ENCODE data around the gene DRAXIN.

Gene DRAXIN

DNA sequence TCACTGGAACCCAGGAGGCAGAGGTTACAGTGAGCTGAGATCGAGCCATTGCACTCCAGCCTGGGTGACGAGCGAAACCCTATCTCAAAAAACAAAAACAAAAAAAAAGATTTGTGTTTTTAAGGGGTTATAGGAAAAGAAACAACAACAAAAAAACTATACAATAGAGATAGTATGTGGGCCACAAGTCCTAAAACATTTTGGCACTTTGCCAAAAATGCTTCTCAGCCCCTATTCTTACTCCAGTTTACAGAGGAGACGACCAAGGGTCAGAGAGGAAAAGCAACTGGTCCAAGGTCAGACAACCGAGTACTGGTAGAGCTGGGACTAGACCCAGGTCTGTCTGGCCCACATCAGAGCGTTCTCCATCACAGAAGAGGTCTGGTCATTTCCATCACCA lies 33.9 kb upstream of the DRAXIN start:
- no peak for DNase-seq (ENCODE audit: low read depth in 2 of 2)

DNA sequence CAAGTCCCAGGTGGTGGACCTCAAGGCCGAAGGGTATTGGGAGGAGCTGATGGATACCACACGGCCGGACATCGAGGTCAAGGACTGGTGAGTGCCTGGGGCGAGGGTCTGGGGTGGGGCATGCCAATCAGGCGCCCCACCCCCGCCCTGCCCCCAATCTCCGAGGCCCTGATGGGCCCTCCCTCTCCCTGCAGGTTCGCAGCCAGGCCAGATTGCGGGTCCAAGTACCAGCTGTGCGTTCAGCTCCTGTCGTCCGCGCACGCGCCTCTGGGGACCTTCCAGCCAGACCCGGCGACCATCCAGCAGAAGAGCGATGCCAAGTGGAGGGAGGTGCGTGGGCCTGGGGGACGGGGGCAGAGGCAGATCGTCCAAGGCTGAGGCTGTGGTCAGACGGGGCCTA lies 33.0 kb upstream of the DRAXIN start:
- DNase-seq (ENCODE audit: low read depth in 2 of 2), result no peak

DNA sequence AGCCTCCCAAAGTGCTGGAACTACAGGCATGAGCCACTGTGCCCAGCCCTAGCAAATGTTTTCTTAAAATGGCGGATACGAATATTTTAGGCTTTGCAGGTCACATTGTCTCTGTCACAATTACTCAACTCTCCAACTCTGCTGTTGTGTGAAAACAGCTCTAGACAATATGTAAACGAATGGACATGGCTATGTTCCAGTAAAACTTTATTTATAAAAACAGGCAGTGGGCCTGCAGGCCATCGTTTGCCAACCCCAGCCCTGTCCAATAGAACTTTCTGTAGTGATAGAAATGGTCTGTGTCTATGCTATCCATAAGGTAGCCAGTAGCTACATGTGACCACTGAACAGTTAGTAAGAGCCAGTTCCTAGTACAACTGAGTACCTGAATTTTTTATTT lies 31.8 kb upstream of the DRAXIN start:
- DNase-seq (ENCODE audit: low read depth in 2 of 2), result no peak

DNA sequence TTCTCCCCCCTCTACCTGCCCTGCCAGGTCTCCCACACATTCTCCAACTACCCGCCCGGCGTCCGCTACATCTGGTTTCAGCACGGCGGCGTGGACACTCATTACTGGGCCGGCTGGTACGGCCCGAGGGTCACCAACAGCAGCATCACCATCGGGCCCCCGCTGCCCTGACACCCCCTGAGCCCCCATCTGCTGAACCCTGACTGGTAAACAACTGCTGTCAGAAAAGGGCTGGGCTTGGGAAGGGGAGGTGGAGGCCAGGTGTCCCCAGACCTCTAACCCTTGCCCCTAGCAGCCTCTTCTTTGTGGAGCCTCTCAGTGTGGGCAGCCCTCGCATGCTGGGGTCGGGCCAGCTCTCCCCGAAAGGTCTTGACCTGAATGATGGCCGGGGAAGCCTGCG lies 30.4 kb upstream of the DRAXIN start:
- DNase-seq (ENCODE audit: low read depth in 2 of 2), result no peak

DNA sequence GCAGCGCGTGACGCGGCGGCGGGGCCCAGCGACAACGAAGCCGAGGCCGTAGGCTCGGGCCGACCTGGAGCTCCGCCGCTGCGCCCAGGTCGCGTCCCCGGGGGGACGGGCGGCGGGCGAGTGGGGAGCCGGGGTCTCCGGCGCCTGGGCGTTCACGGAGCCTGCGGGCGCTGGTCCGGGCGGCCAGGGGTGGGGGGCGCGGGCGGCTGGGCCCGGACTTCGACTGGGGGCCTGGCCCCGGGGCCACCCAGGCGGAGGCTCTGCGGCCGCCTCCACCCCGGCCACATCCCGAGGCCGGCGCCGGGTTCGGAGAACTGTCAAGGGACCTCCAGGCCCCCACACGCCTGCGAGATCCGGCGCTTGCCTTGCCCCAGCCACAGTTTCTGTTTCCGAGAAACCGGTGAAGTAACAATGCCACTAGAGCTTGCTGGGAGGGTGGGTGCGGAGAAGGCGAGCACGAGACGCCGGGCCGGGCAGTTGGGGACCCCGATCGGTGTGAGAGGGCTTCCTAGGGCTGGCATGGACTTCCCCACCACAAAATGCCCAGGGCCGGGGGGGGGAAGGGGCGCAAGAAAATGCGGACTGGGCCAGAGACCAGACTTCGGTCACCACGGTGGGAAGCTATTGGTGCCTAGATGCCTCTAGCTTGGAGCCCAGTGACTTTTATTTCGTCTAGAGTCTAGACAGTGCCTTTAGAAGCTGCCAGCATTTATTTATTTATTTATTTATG lies 27.0 kb upstream of the DRAXIN start:
- no peak for DNase-seq (ENCODE audit: low read depth in 2 of 2)

DNA sequence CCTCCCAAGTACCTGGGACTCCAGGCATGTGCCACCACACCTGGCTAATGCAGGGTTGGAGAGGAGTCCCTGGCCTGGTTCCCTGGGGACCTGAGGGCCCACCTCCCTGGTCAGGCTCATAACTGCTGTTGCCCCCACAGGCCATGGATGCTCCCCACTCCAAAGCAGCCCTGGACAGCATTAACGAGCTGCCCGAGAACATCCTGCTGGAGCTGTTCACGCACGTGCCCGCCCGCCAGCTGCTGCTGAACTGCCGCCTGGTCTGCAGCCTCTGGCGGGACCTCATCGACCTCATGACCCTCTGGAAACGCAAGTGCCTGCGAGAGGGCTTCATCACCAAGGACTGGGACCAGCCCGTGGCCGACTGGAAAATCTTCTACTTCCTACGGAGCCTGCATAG lies 23.0 kb upstream of the DRAXIN start:
- DNase-seq (ENCODE audit: low read depth in 2 of 2), result no peak

DNA sequence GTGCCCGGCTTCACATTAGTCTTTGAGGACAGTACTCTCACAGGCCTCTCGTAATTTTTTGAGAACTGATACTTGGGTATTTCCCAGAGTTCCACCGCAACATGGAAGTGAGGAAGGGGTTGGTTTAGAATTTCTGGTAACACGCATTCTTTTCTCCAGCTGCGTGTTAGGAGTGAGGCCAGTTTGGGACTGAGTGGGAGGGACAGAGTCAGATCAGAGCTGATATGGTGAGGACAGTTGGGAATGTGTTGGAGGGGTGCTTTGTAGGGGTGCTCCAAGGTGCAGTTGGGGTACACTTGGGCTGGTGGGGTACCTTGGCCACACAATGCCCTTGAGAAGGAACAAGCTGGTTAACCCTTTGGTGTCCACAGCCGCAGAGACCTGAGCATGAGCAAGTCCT lies 20.8 kb upstream of the DRAXIN start:
- no peak for DNase-seq (ENCODE audit: low read depth in 2 of 2)

DNA sequence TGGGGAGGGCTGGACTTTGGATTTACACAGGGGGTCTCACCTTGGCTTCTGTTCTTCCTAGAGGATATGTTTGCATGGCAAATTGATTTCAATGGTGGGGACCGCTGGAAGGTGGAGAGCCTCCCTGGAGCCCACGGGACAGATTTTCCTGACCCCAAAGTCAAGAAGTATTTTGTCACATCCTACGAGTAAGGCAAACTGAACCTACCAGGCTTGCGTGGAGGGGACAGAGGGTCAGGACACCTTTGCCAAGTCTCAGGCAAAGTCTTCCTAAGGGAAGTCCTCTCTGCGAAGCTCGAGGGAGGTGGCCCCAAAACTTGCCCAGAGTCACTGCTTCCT lies 20.3 kb upstream of the DRAXIN start:
- no peak for DNase-seq (ENCODE audit: low read depth in 2 of 2)

DNA sequence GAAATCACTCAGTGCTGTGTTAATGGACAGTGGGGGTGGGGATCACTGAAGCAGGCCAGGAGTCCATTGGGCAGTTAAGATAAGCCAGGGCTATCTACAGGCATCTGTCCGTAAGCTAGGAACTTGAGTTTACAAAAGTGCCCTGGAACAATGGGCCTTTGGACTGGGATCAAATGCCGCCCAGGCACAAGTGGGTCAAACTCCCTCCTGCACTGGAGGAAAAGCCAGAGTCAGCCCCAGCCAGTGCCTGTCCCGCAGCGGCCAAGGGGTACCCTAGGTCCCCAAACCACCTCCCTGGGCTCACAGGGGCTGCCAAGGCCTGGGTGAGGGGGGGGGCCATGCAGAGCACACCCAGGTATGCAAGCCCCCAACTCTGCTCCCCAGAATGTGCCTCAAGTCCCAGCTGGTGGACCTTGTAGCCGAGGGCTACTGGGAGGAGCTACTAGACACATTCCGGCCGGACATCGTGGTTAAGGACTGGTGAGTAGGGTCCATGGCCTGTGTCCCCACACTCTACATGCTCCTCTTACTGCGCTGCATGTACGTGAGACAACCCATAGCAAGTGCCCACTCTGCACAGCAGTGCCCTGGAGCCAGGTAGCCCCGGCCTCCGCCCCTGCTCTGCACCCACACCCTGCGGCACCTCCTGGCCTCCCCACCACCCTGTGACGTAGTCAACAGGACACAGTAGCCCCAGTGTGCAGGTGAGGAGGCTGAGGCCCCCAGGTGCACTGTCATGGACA lies 19.8 kb upstream of the DRAXIN start:
- DNase-seq (ENCODE audit: low read depth in 2 of 2), result no peak

DNA sequence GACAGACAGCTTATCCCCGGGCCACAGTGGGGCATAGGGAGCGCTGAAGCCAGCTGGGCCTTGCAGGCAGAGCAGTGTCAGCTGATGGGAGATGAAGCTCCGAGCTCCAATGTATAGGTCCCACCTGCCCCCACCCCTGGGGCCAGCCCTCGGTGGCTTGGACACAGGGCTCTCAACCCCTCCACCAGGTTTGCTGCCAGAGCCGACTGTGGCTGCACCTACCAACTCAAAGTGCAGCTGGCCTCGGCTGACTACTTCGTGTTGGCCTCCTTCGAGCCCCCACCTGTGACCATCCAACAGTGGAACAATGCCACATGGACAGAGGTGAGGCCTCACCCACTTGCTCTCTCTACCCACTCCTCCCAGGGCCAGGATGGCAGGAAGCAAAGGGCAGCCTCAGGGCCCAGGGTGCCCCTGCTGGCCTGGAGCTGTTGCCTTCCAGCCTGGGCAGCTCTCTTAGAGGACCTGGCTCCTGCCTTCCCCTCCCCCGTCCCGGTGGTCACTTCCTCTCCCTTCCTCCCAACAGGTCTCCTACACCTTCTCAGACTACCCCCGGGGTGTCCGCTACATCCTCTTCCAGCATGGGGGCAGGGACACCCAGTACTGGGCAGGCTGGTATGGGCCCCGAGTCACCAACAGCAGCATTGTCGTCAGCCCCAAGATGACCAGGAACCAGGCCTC lies 18.3 kb upstream of the DRAXIN start:
- no peak for DNase-seq (ENCODE audit: low read depth in 2 of 2)

DNA sequence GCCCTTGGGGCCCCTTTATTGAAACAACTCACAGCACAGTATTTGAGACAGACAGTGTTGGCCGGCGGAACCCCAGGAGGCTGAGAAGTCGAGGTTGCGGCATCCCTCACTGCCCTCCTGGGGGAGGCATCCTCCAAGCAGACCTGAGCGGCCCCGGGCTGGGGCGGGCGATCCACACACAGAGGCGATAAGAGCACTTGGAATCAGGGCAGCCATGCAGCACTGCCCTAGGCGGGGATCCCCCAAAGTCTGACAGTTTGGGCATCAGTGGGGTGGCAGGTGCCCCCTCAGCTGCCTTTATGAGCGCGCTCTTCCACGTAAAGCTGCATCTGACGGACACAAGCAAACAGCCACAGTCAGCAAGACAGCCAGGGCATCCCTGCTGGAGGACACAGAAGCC lies 17.0 kb upstream of the DRAXIN start:
- DNase-seq (ENCODE audit: low read depth in 2 of 2), result no peak

DNA sequence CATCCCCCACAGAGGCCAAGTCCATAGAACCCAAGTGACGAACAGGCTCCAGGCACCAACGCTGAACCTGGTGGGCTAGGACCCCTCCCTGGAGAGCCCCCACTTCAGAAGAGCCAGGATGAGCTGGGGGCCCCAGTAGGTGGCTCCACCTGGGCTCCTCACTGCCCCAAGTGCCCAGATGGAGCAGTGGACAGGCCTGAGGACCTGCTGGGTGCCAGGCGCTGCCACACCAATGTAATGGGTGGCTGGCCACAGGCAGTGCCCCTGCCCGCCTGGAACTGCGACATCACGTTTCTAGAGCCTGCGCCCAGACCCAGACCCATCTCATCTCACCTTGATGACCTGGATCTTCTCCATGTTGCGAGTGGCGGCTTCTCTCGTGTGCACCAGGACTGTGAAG lies 16.2 kb upstream of the DRAXIN start:
- DNase-seq (ENCODE audit: low read depth in 2 of 2), result no peak

DNA sequence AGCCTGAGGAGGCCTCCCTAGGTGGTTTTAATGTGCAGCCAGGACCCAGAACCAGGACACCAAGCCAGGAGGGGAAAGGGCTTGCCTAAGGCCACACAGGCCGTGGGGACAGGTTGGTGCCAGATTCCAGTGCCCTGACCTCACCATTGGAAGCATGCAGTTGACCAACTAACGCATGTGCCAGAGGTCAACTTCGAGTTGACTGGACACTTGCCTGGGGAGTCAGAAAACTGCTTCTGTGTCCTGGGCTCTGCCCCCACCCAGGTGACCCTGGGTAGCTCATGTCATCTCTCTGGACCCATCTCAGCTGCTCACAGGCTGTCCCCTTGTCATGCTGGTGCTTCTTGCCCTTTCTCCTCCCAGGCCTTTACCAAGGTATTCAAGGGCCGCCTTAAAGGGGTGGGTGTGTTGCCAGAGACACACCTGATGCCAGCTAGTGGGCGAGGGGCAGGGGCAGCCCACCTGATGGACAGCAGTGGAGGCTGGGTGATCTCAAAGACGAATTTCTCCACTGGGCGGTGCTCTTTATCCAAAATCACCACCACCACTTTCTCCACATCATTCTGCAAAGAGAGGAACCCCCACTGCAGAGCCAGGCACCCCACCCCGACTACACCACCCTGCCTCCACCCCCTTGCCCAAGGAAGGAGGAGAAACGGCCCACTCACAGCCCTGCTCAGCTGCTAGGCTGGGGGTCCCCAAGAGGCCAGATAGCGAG lies 15.0 kb upstream of the DRAXIN start:
- no peak for DNase-seq (ENCODE audit: low read depth in 2 of 2)

DNA sequence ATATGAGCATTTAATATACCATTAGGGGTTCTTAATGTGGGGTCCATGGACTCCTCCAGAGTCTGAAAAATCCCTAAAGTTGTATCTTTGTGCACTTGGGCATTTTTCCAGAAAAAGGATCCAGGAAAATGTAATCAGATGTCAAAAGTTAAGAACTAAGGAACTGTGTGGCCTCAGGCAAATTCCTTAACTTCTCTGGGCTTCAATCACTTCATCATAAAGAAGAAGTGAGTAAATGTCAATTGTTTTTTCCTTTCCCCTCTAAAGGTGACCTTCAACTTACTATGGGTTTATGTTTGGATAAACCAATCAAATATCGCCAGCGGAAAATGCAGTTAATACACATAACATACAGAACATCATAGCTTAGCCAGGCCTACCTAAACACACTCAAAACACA lies 13.1 kb upstream of the DRAXIN start:
- no peak for DNase-seq (ENCODE audit: low read depth in 2 of 2)

DNA sequence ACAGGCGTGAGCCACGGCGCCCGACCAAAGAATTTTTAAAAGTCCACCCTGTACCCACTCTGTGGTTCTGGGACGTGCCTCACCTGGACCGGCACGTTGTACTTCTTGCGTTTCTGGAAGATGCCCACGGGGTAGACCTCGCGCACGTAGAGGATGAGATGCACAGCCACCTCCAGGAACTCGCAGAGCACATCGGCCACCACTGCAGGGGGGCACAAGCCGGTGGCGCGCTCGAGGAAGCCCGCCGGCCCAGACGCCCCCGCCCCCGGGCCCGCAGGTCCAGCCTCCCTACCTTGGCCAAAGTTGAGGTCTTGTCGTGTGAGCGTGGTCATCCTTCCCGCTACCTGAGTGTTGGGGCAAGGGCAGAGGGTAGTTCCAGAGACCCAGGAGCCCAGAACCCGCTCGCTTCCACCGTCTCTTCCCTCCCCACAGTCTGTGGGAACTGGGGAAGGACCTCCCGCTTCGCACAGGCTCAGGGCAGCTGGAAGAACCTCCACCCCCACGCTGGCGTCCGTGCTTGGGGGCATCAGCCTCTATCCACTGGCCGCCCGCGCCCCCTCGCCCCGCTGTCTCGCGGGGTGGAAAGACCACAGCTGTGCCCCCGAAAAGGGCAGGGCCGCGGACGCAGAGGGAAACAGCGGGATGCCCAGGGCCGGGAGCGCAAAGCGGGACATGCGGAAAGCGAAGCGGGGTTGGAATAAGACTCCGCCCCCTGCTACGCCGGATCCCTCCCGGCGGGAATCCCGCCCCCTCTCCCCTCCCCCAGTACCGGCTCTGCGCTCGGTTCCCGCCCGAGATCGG lies 11.0 kb upstream of the DRAXIN start:
- no peak for DNase-seq (ENCODE audit: low read depth in 2 of 2)

DNA sequence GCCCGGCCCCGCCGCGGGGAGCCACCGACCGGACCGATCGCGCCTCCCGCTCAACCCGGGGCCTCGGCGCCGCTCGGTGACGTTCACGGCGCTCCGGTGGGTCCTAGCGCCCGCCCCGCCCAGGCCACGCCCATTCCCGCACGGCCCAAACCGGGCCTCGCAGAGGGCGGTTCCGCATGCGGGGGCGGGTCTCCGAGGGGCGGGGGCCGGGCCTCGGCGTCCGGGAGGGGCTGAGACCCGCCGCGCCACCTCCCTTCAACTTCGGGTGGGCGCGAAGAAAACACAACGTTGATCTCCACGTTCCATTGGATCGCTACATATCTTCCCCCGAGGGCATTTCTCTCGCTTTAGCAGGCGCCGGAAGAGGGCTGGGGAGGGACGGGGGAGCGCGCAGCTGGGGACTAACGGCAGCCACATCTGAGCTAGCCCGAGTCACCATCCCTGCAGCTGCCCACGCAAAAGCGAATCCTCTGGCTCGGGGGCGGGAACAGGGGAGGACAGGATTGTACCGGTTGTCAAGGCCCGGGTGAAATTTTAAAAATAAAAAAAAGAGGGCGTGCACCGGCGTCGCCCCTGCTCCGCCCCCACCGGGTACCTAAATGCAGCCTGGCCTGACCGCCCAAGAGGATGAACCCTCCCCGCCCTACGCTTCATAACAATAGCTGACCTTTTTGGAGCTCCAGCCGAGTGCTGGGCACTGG lies 10.3 kb upstream of the DRAXIN start, which contains the start of gene MAD2L2:
TSS of gene MAD2L2 (minus strand) at position 78 of the 701 bp plus-strand sequence. CDS start 547 bp downstream, outside the sequence.
- DNase-seq (ENCODE audit: low read depth in 2 of 2), result peak; percentile 73 to 88

DNA sequence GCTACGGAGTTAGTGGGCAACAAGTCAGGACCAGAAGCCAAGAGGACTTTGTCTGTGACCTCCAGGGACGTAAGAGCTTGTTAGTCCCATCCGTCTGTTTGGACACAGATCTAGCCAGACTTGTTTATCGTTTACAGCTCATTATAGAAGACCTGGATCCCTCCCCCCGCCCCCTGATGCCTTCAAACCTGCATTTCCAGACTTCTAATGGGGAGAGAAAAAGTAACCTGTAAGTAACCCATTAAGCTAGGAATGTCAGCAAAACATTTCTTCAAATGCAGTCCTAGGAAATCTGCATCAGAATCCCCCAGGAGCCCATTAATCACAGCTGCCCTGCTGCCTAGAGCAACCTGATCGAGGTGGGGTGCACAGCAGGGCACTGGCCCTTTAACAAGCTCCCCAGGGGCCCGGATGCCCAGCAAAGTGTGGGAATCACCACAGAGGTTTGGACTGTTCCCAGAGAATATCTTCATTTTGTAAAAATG lies 9.2 kb upstream of the DRAXIN start:
- no peak for DNase-seq (ENCODE audit: low read depth in 2 of 2)

DNA sequence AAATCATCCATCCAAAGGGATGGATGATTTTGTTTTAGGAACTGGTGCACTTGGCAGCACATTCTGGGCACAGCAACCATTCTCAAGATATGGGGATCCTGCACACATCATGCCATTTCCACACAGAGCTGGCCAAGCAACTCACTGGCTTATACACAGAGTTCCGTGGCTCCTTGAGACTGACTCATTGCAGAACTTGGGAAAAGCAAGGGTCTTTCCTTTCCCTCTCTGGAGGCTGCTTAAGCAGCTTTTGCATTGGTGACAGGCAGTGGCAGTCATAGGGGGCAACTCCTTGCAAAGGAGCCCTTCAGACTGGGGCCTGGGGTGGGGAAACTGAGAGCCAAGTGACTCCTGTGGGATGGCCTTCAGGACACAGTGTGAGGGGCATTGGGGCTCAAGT lies 8.7 kb upstream of the DRAXIN start:
- no peak for DNase-seq (ENCODE audit: low read depth in 2 of 2)

DNA sequence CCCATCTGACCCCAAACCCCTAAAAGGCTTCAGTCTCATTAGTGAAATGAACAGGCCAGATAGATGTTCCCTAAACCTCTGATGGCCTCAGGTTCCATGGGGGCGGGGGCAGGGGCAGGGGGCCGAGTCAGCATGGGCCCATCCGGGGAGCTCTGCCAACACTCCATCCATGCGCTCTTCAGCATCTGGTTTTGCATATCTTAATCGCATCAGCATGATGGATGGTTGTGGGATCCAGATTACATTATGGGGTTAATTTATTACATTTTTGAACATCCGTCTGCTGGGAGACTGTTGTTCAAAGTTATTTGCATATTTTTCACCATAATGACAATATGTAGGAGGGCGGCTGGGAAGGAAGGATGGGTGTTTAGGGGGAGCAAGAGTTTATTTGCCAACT lies 7.4 kb upstream of the DRAXIN start:
- no peak for DNase-seq (ENCODE audit: low read depth in 2 of 2)

DNA sequence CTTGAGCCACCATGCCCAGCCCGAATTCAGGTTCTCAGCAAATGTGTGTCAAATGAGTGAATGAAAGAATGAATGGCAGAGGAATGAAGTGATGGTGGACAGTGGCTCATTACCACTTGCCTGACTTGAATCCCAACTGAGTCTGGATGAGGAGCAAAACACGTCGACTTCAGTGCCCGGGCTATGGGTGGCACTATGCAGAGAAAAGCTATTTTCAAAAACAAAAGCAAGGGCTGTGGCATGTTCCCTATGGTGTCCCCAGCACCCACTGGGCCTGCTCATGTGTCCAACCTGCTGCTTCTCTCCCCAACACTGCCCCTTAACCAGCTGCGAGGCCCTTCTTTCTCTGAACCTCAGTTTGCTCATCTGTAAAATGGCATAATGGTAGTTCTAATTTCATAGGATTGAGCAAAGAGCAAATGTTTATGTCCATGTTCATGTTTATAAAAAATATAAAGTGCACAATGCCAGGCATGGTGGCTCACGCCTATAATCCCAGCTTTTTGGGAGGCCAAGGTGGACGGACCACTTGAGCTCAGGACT lies 6.2 kb upstream of the DRAXIN start:
- DNase-seq (ENCODE audit: low read depth in 2 of 2), result no peak

Measured in stimulated activated CD4-positive, alpha-beta T cell treated with anti-CD3 and anti-CD28 coated beads, Interleukin-1b, Interleukin-23, amount 100 ng/mL, for 1 hour (primary cell).